MM.1S (cell line): ENCODE results near the gene CLDN17.

Experiments
- DNase-seq: peaks from one replicate; pipeline ENCODE4 v3.0.0-alpha.2; 2015
- H2AFZ ChIP-seq: fragments of 300-600 bp; sonication (generic); 2 replicates; pipeline ENCODE4 v1.6.0; 2016; ENCODE audit warnings: antibody characterized with exemption, low read length
- H3F3A ChIP-seq: fragments of 300-600 bp; sonication (generic); 2 replicates; pipeline ENCODE4 v1.6.1; 2016; ENCODE audit warnings: mild to moderate bottlenecking, antibody characterized with exemption, low read length, moderate library complexity, mixed read lengths; ENCODE audit not compliant: insufficient read depth
- H3K27ac ChIP-seq: fragments of 300-600 bp; sonication (generic); 2 replicates; pipeline ENCODE4 v1.5.1; 2016; ENCODE audit warnings: mild to moderate bottlenecking, low read length
- H3K27me3 ChIP-seq: fragments of 300-600 bp; sonication (generic); replicated peaks from 2 replicates; pipeline ENCODE4 v1.6.0; 2016; ENCODE audit warnings: low read length; ENCODE audit not compliant: insufficient read depth
- H3K36me3 ChIP-seq: fragments of 300-600 bp; sonication (generic); replicated peaks from 2 replicates; pipeline ENCODE4 v1.6.1; 2016; ENCODE audit warnings: mild to moderate bottlenecking, low read length, mixed read lengths; ENCODE audit not compliant: insufficient read depth
- H3K4me1 ChIP-seq: fragments of 300-600 bp; sonication (generic); 2 replicates; pipeline ENCODE4 v1.6.1; 2016; ENCODE audit warnings: low read length, mixed read lengths
- H3K4me2 ChIP-seq: fragments of 300-600 bp; sonication (generic); 2 replicates; pipeline ENCODE4 v1.6.0; 2016; ENCODE audit warnings: low read depth, low read length
- H3K4me3 ChIP-seq: fragments of 300-600 bp; sonication (generic); 2 replicates; pipeline ENCODE4 v1.5.1; 2016; ENCODE audit warnings: low read length, mixed read lengths
- H3K79me2 ChIP-seq: fragments of 300-600 bp; sonication (generic); 2 replicates; pipeline ENCODE4 v1.6.1; 2016; ENCODE audit warnings: mixed run types, low read length, mixed read lengths
- H3K9ac ChIP-seq: fragments of 300-600 bp; sonication (generic); 2 replicates; pipeline ENCODE4 v1.6.1; 2016; ENCODE audit warnings: low read length, mixed read lengths
- H3K9me2 ChIP-seq: fragments of 300-600 bp; sonication (generic); replicated peaks from 2 replicates; pipeline ENCODE4 v1.6.1; 2016; ENCODE audit warnings: mild to moderate bottlenecking, low read length, mixed read lengths; ENCODE audit not compliant: insufficient read depth
- H3K9me3 ChIP-seq: fragments of 300-600 bp; sonication (generic); replicated peaks from 2 replicates; pipeline ENCODE4 v1.6.1; 2016; ENCODE audit warnings: mild to moderate bottlenecking, low read length, mixed read lengths; ENCODE audit not compliant: insufficient read depth
- H4K20me1 ChIP-seq: fragments of 300-600 bp; sonication (generic); 2 replicates; pipeline ENCODE4 v1.6.1; 2016; ENCODE audit warnings: mild to moderate bottlenecking, low read length, moderate library complexity, mixed read lengths; ENCODE audit not compliant: insufficient read depth
- CTCF ChIP-seq: fragments of 300-600 bp; sonication (generic); IDR thresholded peaks from 2 replicates; pipeline ENCODE4 v1.5.1; 2016; ENCODE audit warnings: antibody characterized with exemption, low read length, mixed read lengths
- EZH2 ChIP-seq: fragments of 300-600 bp; sonication (generic); optimal IDR thresholded peaks from 2 replicates; pipeline ENCODE3; 2017; ENCODE audit warnings: low read depth, mild to moderate bottlenecking, antibody characterized with exemption, low read length, mixed read lengths
- EZH2phosphoT487 ChIP-seq: fragments of 300-600 bp; sonication (generic); IDR thresholded peaks from 2 replicates; pipeline ENCODE4 v1.6.1; 2018; ENCODE audit warnings: antibody characterized with exemption, low read length

CLDN17 gene

GRCh38 chr21:30166171-30166570, 434 bp downstream of the CLDN17 start:
- H3K79me2 ChIP-seq: no peaks in the 10 kb centered on the region
- TF ChIP-seq EZH2 (no peak), CTCF (no peak), EZH2phosphoT487 (no peak)
- no peaks in the 10 kb centered on the region for H4K20me1 ChIP-seq
- no peak overlapping the region for H2AFZ ChIP-seq
- no peaks in the 10 kb centered on the region for H3K9me3 ChIP-seq
- no peak overlapping the region for H3K9ac ChIP-seq
- H3K4me1 ChIP-seq: no peaks in the 10 kb centered on the region
- H3F3A ChIP-seq: no peaks in the 10 kb centered on the region
- H3K9me2 ChIP-seq: no peaks in the 10 kb centered on the region
- H3K27ac ChIP-seq: no peak overlapping the region
- H3K36me3 ChIP-seq: no peaks in the 10 kb centered on the region
- DNase-seq: no peak
- H3K4me3 ChIP-seq: no peak overlapping the region
- no peaks in the 10 kb centered on the region for H3K27me3 ChIP-seq
- H3K4me2 ChIP-seq: no peak overlapping the region

GRCh38 chr21:30164796-30165195, 1.8 kb downstream of the CLDN17 start:
- no peaks in the 10 kb centered on the region for H3F3A ChIP-seq
- no peak for DNase-seq
- H3K4me1 ChIP-seq: no peaks in the 10 kb centered on the region
- no peaks in the 10 kb centered on the region for H3K27me3 ChIP-seq
- no peaks in the 10 kb centered on the region for H3K36me3 ChIP-seq
- no peaks in the 10 kb centered on the region for H3K9me2 ChIP-seq
- no peaks in the 10 kb centered on the region for H3K9me3 ChIP-seq
- TF ChIP-seq EZH2phosphoT487 (no peak), EZH2 (no peak), CTCF (no peak)
- no peak overlapping the region for H3K9ac ChIP-seq
- H3K27ac ChIP-seq: no peak overlapping the region
- H3K4me2 ChIP-seq: no peak overlapping the region
- H3K4me3 ChIP-seq: no peak overlapping the region
- no peaks in the 10 kb centered on the region for H4K20me1 ChIP-seq
- H3K79me2 ChIP-seq: no peaks in the 10 kb centered on the region
- no peak overlapping the region for H2AFZ ChIP-seq

GRCh38 chr21:30153697-30154340, 12.8 kb downstream of the CLDN17 start:
- no peak for DNase-seq
- Histone ChIP-seq H3K9ac (no peak overlapping the region), H3K27ac (no peak overlapping the region), H3K36me3 (no peaks in the 10 kb centered on the region), H4K20me1 (no peaks in the 10 kb centered on the region), H3F3A (no peaks in the 10 kb centered on the region), H3K27me3 (no peaks in the 10 kb centered on the region), H3K79me2 (no peaks in the 10 kb centered on the region), H3K4me2 (no peak overlapping the region), H3K9me2 (no peaks in the 10 kb centered on the region), H3K4me1 (no peaks in the 10 kb centered on the region), H3K9me3 (no peaks in the 10 kb centered on the region), H2AFZ (no peak overlapping the region), H3K4me3 (no peak overlapping the region)
- TF ChIP-seq CTCF (no peak), EZH2 (no peak), EZH2phosphoT487 (no peak)
